Trophoblast cell (in vitro differentiated cells and primary cell): ENCODE measurements around the gene EYS.
A peak's percentile ranks its signal among the peaks of the same experiment; 100 is the strongest.

ENCODE experiments used
- DNase-seq, 2 donors: peaks; one replicate each; pipeline ENCODE4 v3.0.0-alpha.2; 2016
- H2AFZ ChIP-seq: 2 replicates; pipeline ENCODE4 v1.6.1; 2013; ENCODE audit warnings: low read length, moderate library complexity, mild to moderate bottlenecking; ENCODE audit not compliant: insufficient read depth, poor library complexity
- H2AK5ac ChIP-seq: 2 replicates; pipeline ENCODE4 v1.6.1; 2013; ENCODE audit warnings: mild to moderate bottlenecking, low read length
- H2BK120ac ChIP-seq: 2 replicates; pipeline ENCODE4 v1.6.1; 2013; ENCODE audit warnings: low read length, mild to moderate bottlenecking, moderate library complexity; ENCODE audit not compliant: insufficient read depth, poor library complexity
- H2BK12ac ChIP-seq: 2 replicates; pipeline ENCODE4 v1.6.1; 2013; ENCODE audit warnings: mild to moderate bottlenecking, low read length, moderate library complexity
- H2BK5ac ChIP-seq: 2 replicates; pipeline ENCODE4 v1.6.1; 2013; ENCODE audit warnings: low read length, low read depth, moderate library complexity, mild to moderate bottlenecking; ENCODE audit not compliant: poor library complexity
- H3K14ac ChIP-seq: 2 replicates; pipeline ENCODE4 v1.6.1; 2013; ENCODE audit warnings: mild to moderate bottlenecking, low read length
- H3K18ac ChIP-seq: 2 replicates; pipeline ENCODE4 v1.6.1; 2013; ENCODE audit warnings: mild to moderate bottlenecking, low read length
- H3K23ac ChIP-seq: 2 replicates; pipeline ENCODE4 v1.6.1; 2013; ENCODE audit warnings: low read length
- H3K27ac ChIP-seq: 2 replicates; pipeline ENCODE4 v1.5.1; 2013; ENCODE audit warnings: low read depth, mild to moderate bottlenecking, inconsistent platforms, low read length, moderate library complexity
- H3K27me3 ChIP-seq: 2 replicates; pipeline ENCODE4 v1.6.1; 2013; ENCODE audit warnings: inconsistent platforms, mild to moderate bottlenecking, low read length, moderate library complexity; ENCODE audit not compliant: insufficient read depth
- H3K36me3 ChIP-seq, 2 experiments: 1 replicate in 1 of 2; 2 replicates in 1 of 2; pipeline ENCODE4 v1.6.1; 2013; ENCODE audit warnings: low read length in 2 of 2, mild to moderate bottlenecking in 2 of 2, moderate library complexity in 1 of 2; ENCODE audit not compliant: insufficient read depth in 2 of 2, control insufficient read depth in 1 of 2
- H3K4ac ChIP-seq: 2 replicates; pipeline ENCODE4 v1.6.1; 2013; ENCODE audit warnings: low read depth, mild to moderate bottlenecking, low read length, moderate library complexity
- H3K4me1 ChIP-seq, 2 experiments: 1 replicate in 1 of 2; 2 replicates in 1 of 2; pipeline ENCODE4 v1.6.1; 2013; ENCODE audit warnings: low read length in 2 of 2, mild to moderate bottlenecking in 2 of 2, moderate library complexity in 1 of 2; ENCODE audit not compliant: insufficient read depth in 2 of 2, control insufficient read depth in 1 of 2
- H3K4me2 ChIP-seq: 2 replicates; pipeline ENCODE4 v1.6.1; 2013; ENCODE audit warnings: inconsistent platforms, mild to moderate bottlenecking, low read length, moderate library complexity
- H3K4me3 ChIP-seq: 2 replicates; pipeline ENCODE4 v1.5.1; 2013; ENCODE audit warnings: mild to moderate bottlenecking, low read depth, low read length, inconsistent platforms
- H3K79me1 ChIP-seq: one replicate; pipeline ENCODE4 v1.6.1; 2013; ENCODE audit warnings: low read length
- H3K79me2 ChIP-seq: 2 replicates; pipeline ENCODE4 v1.6.1; 2013; ENCODE audit warnings: low read length, mild to moderate bottlenecking; ENCODE audit not compliant: control insufficient read depth, insufficient read depth, poor library complexity
- H3K9ac ChIP-seq: 2 replicates; pipeline ENCODE4 v1.6.1; 2013; ENCODE audit warnings: mild to moderate bottlenecking, low read length
- H3K9me3 ChIP-seq: 2 replicates; pipeline ENCODE4 v1.6.1; 2013; ENCODE audit warnings: low read depth, mild to moderate bottlenecking, control low read depth, inconsistent platforms, low read length; ENCODE audit not compliant: insufficient read depth
- H4K12ac ChIP-seq: 2 replicates; pipeline ENCODE4 v1.6.1; 2013; ENCODE audit warnings: low read depth, mild to moderate bottlenecking, low read length, moderate library complexity
- H4K8ac ChIP-seq: 2 replicates; pipeline ENCODE4 v1.6.1; 2013; ENCODE audit warnings: low read depth, mild to moderate bottlenecking, low read length, moderate library complexity
- H4K91ac ChIP-seq: one replicate; pipeline ENCODE4 v1.6.1; 2013; ENCODE audit warnings: low read depth, mild to moderate bottlenecking, low read length, moderate library complexity
- whole genome bisulfite sequencing: extraction: QIAGEN DNeasy Blood & Tissue Kit; methylation state at CpG from one replicate; pipeline ENCODE4 v1.1.7; 2013; ENCODE audit warnings: missing lambda C conversion rate; ENCODE audit not compliant: insufficient read length, insufficient coverage; ENCODE audit errors: extremely low coverage; 5-methylcytosine and 5-hydroxymethylcytosine counted together

Gene EYS

DNA sequence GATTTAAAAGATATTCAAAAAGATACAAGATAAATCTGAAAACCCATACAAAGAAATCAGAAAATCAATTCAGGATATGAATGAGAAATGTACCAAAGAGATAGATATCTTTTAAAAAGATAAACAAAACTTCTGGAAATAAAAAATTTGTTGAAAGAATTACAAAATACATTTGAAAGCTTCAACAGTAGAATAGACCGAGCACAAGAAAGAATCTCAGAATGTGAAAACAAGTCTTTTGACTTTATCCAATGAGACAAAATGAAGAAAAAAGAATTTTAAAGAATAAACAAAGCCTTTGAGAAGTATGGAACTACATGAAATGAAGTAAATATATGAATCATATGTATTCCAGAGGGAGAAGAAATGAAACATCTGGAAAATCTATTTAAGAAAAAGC lies 1011.0 kb downstream of the EYS start:
- Histone ChIP-seq H3K4me2 (no peak overlapping the region), H3K4me3 (no peak overlapping the region), H4K12ac (no peak overlapping the region), H2BK12ac (no peak overlapping the region), H2BK120ac (no peak overlapping the region), H4K91ac (no peak overlapping the region), H3K4ac (no peak overlapping the region), H3K23ac (no peak overlapping the region), H2BK5ac (no peak overlapping the region), H2AFZ (no peak overlapping the region), H3K14ac (no peak overlapping the region), H3K9ac (no peak overlapping the region), H3K18ac (no peak overlapping the region), H3K4me1 (peaks cover 0 to 4% of the 10 kb centered on the region in 2 experiments), H2AK5ac (no peak overlapping the region), H3K27ac (no peak overlapping the region), H3K36me3 (no peaks in the 10 kb centered on the region), H4K8ac (no peak overlapping the region), H3K79me2 (no peaks in the 10 kb centered on the region), H3K27me3 (no peaks in the 10 kb centered on the region), H3K9me3 (no peaks in the 10 kb centered on the region), H3K79me1 (no peaks in the 10 kb centered on the region)
- no CpG with 5 or more reads among the region's 1 CpG for WGBS
- DNase-seq, result no peak

DNA sequence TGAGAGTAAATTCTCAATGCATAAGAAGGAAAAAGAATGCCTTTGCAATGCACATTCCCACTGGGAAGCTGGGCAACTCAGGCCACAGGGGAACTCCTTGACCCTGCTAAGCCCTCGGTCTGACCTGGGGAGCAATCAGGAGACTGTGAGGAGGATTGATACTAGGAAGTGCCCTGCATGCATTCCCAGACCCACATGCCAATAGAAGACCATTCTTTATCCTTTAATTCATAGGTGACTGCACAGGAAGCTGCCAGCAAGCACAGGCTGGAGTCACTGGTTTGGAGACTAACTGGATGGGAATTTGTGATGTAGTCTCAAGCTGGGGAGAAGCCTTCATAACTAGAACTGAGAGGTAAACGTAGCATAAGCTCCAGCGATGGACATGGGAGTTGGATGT lies 1012.7 kb downstream of the EYS start:
- no peaks in the 10 kb centered on the region for H3K36me3 ChIP-seq
- WGBS, result no CpG with 5 or more reads among the region's 3 CpGs
- no peak overlapping the region for H3K14ac ChIP-seq
- no peak overlapping the region for H2BK120ac ChIP-seq
- no peak overlapping the region for H2BK12ac ChIP-seq
- no peak overlapping the region for H3K23ac ChIP-seq
- H3K4ac ChIP-seq, result no peak overlapping the region
- no peak overlapping the region for H3K18ac ChIP-seq
- H3K9me3 ChIP-seq, result no peaks in the 10 kb centered on the region
- H4K12ac ChIP-seq, result no peak overlapping the region
- H2BK5ac ChIP-seq, result no peak overlapping the region
- no peak for DNase-seq
- H3K4me3 ChIP-seq, result no peak overlapping the region
- no peaks in the 10 kb centered on the region for H3K79me2 ChIP-seq
- no peak overlapping the region for H2AK5ac ChIP-seq
- no peak overlapping the region for H3K27ac ChIP-seq
- H3K27me3 ChIP-seq, result no peaks in the 10 kb centered on the region
- H4K8ac ChIP-seq, result no peak overlapping the region
- H3K79me1 ChIP-seq, result no peaks in the 10 kb centered on the region
- no peak overlapping the region for H2AFZ ChIP-seq
- no peak overlapping the region for H4K91ac ChIP-seq
- no peak overlapping the region for H3K4me2 ChIP-seq
- peaks cover 0 to 4% of the 10 kb centered on the region in 2 experiments for H3K4me1 ChIP-seq
- H3K9ac ChIP-seq, result no peak overlapping the region

DNA sequence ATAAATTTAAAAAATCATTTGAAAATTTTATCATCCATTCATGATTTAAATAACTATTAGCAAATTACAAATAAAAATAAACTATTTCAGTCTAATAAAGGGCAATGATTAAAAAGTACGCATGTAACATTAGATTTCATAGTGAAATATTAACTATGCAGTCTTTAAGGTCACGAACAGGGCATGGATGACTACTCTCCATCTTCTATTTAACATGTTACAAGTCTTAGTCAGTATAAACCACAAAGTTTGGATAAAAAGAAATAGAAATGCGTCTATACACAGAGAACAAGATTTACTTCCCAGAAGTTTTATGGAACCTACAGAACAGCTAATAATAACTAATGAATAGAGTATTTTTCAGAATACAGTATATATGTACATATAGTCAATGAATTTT lies 1016.0 kb downstream of the EYS start:
- no peak overlapping the region for H2BK120ac ChIP-seq
- H4K91ac ChIP-seq, result no peak overlapping the region
- H3K23ac ChIP-seq, result no peak overlapping the region
- no peak overlapping the region for H3K18ac ChIP-seq
- no peaks in the 10 kb centered on the region for H3K27me3 ChIP-seq
- DNase-seq, result no peak
- H2AFZ ChIP-seq, result no peak overlapping the region
- no peak overlapping the region for H2BK5ac ChIP-seq
- H2BK12ac ChIP-seq, result no peak overlapping the region
- H3K4me2 ChIP-seq, result no peak overlapping the region
- H3K4ac ChIP-seq, result no peak overlapping the region
- H4K8ac ChIP-seq, result no peak overlapping the region
- no peaks in the 10 kb centered on the region for H3K9me3 ChIP-seq
- H3K4me1 ChIP-seq, result peaks cover 0 to 4% of the 10 kb centered on the region in 2 experiments
- no CpG with 5 or more reads among the region's 3 CpGs for WGBS
- H3K4me3 ChIP-seq, result no peak overlapping the region
- no peak overlapping the region for H3K27ac ChIP-seq
- H3K36me3 ChIP-seq, result no peaks in the 10 kb centered on the region
- H3K9ac ChIP-seq, result no peak overlapping the region
- H2AK5ac ChIP-seq, result no peak overlapping the region
- no peak overlapping the region for H3K14ac ChIP-seq
- no peak overlapping the region for H4K12ac ChIP-seq
- H3K79me2 ChIP-seq, result no peaks in the 10 kb centered on the region
- H3K79me1 ChIP-seq, result no peaks in the 10 kb centered on the region

DNA sequence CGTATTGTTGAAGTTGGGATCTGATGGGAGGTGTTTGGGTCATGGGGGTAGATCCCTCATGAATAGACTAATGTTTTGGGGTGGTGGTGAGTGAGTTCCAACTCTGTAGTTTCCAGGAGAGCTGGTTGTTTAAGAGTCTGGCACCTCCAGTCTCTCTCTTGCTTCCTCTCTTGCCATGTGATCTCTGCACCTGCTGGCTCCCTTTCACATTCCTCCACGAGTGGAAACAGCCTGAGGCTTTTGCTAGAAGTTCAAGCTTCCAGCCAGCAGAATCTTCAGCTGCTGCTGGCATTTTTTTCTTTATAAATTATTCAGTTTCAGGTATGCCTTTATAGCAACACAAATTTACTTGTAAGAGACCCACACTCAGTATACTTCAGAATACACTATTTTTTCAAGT lies 1021.6 kb downstream of the EYS start:
- Histone ChIP-seq H2BK5ac (no peak overlapping the region), H3K79me1 (peaks cover 7% of the 10 kb centered on the region), H3K27me3 (no peaks in the 10 kb centered on the region), H3K4ac (no peak overlapping the region), H3K36me3 (no peaks in the 10 kb centered on the region), H3K4me2 (no peak overlapping the region), H2BK120ac (peak overlapping the region; percentile 11), H2BK12ac (peak overlapping the region; percentile 89), H4K91ac (no peak overlapping the region), H3K9ac (no peak overlapping the region), H3K14ac (no peak overlapping the region), H4K8ac (no peak overlapping the region), H3K18ac (no peak overlapping the region), H3K27ac (no peak overlapping the region), H3K9me3 (no peaks in the 10 kb centered on the region), H3K4me3 (no peak overlapping the region), H2AK5ac (no peak overlapping the region), H3K23ac (no peak overlapping the region), H2AFZ (no peak overlapping the region), H3K4me1 (peaks cover 5 to 11% of the 10 kb centered on the region in 2 experiments), H3K79me2 (no peaks in the 10 kb centered on the region), H4K12ac (no peak overlapping the region)
- no peak for DNase-seq
- no CpG with 5 or more reads among the region's 2 CpGs for WGBS
